GM12878 (cell line): Measurements from ENCODE around the gene AMELX. TPM values are rescaled to one million over a fixed set of nuclear protein-coding genes. Genes with fewer than 3 reads are reported as not detected.

Source experiments
- ATAC-seq: fragments of 200-7000 bp; cut with Tn5 transposase; 3 replicates; pipeline ENCODE4 v1.9.1; 2020; ENCODE audit warnings: mild to moderate bottlenecking, moderate library complexity
- BruUV-seq: library from RNA; stranded (reverse); fragments of 400-500 nt; replicated peaks from 2 replicates; lab custom pipeline; 2021; lab: Mats Ljungman, UMichigan
- CTCF ChIA-PET: fragments of 300-600 bp; sonication (Branson Sonifier 250); formaldehyde crosslinking; extraction: SDS; loops from one replicate; lab custom pipeline; 2021; ENCODE audit warnings: inconsistent platforms; lab: Yijun Ruan, JAX
- POLR2A ChIA-PET: fragments of 350-600 bp; formaldehyde crosslinking; extraction: SDS; loops from one replicate; lab custom pipeline; 2021; ENCODE audit warnings: inconsistent platforms; lab: Charles Lee
- RAD21 ChIA-PET: fragments of 300-600 bp; sonication (Branson Sonifier 250); formaldehyde crosslinking; loops from one replicate; lab custom pipeline; 2023; ENCODE audit warnings: antibody characterized with exemption; ENCODE audit not compliant: unreplicated experiment; lab: Charles Lee
- SMC1A ChIA-PET: fragments of 300-600 bp; sonication (Branson Sonifier 250); formaldehyde crosslinking; loops from one replicate; lab custom pipeline; 2023; ENCODE audit not compliant: unreplicated experiment, uncharacterized antibody; lab: Charles Lee
- DNase-seq: peaks from one replicate; pipeline ENCODE4 v3.0.0-alpha.2; 2011; ENCODE audit warnings: low read depth, low spot score
- FAIRE-seq: peaks from 3 replicates; lab custom pipeline; 2011; peaks lifted over from hg19 to GRCh38; lab: Jason Lieb, UNC
- H2AFZ ChIP-seq: 2 replicates; pipeline ENCODE4 v1.6.0; 2011; ENCODE audit warnings: low read depth, low read length, control low read depth; ENCODE audit not compliant: control insufficient read depth
- H3K27ac ChIP-seq: 2 replicates; pipeline ENCODE4 v1.5.1; 2011; ENCODE audit warnings: control low read depth; ENCODE audit not compliant: control insufficient read depth, insufficient read depth
- H3K27me3 ChIP-seq, 2 experiments: replicated peaks in 1 of 2; 2 replicates each; pipeline versions ENCODE4 v1.6.0 to v1.6.1; 2011; ENCODE audit warnings: low read length in 1 of 2; ENCODE audit not compliant: control insufficient read depth in 2 of 2, insufficient read depth in 2 of 2
- H3K36me3 ChIP-seq, 2 experiments: 2 replicates each; pipeline ENCODE4 v1.5.1; 2011; ENCODE audit warnings: low read length in 1 of 2; ENCODE audit not compliant: control insufficient read depth in 2 of 2, insufficient read depth in 2 of 2
- H3K4me1 ChIP-seq: 2 replicates; pipeline ENCODE4 v1.6.1; 2011; ENCODE audit warnings: mild to moderate bottlenecking, low read length, moderate library complexity, mixed read lengths; ENCODE audit not compliant: control insufficient read depth, insufficient read depth
- H3K4me2 ChIP-seq: 2 replicates; pipeline ENCODE4 v1.6.0; 2011; ENCODE audit warnings: control low read depth; ENCODE audit not compliant: control insufficient read depth, insufficient read depth
- H3K4me3 ChIP-seq: fragments of 200-600 bp; sonication (generic); 2 replicates; pipeline ENCODE4 v1.5.1; 2016
- H3K79me2 ChIP-seq: 2 replicates; pipeline ENCODE4 v1.6.0; 2011; ENCODE audit warnings: low read length; ENCODE audit not compliant: control insufficient read depth, insufficient read depth
- H3K9ac ChIP-seq: 2 replicates; pipeline ENCODE4 v1.8.0; 2011; ENCODE audit warnings: low read length, control low read depth, mixed read lengths; ENCODE audit not compliant: control insufficient read depth, insufficient read depth
- H3K9me3 ChIP-seq: replicated peaks from 3 replicates; pipeline ENCODE4 v1.5.1; 2011; ENCODE audit warnings: mild to moderate bottlenecking, low read length; ENCODE audit not compliant: control insufficient read depth, insufficient read depth
- H4K20me1 ChIP-seq: 2 replicates; pipeline ENCODE4 v1.6.0; 2011; ENCODE audit not compliant: control insufficient read depth, insufficient read depth
- ATF7 ChIP-seq: fragments of 450-650 bp; IDR thresholded peaks from 2 replicates; pipeline ENCODE4 v1.6.1; 2016; ENCODE audit warnings: low read depth, mild to moderate bottlenecking
- EGR1 ChIP-seq, 2 experiments: IDR thresholded peaks; 1 replicate in 1 of 2; 2 replicates in 1 of 2; pipeline ENCODE4 v1.6.1; 2011 to 2012; ENCODE audit warnings: low read depth in 2 of 2, low read length in 2 of 2, borderline replicate concordance in 1 of 2, mild to moderate bottlenecking in 1 of 2, moderate library complexity in 1 of 2
- HSF1 ChIP-seq: fragments of 150-350 bp; IDR thresholded peaks from 2 replicates; pipeline ENCODE4 v1.6.1; 2014; ENCODE audit warnings: mild to moderate bottlenecking, low read depth, low read length
- JUNB ChIP-seq: IDR thresholded peaks from 2 replicates; pipeline ENCODE4 v1.6.1; 2016; ENCODE audit warnings: antibody characterized with exemption, mild to moderate bottlenecking
- MTA2 ChIP-seq: fragments of 450-650 bp; IDR thresholded peaks from 2 replicates; pipeline ENCODE4 v1.6.1; 2016; ENCODE audit warnings: low read depth, mild to moderate bottlenecking, moderate library complexity
- MYC ChIP-seq: IDR thresholded peaks from 2 replicates; pipeline ENCODE4 v1.6.1; 2011; ENCODE audit warnings: mild to moderate bottlenecking, low read length, moderate library complexity, inconsistent platforms; ENCODE audit not compliant: insufficient read depth, insufficient replicate concordance, insufficient read length, severe bottlenecking
- NR2C2 ChIP-seq: IDR thresholded peaks from 2 replicates; pipeline ENCODE4 v1.6.1; 2011; ENCODE audit warnings: borderline replicate concordance, low read depth; ENCODE audit not compliant: control insufficient read depth, insufficient read length
- PML ChIP-seq: IDR thresholded peaks from 2 replicates; pipeline ENCODE4 v1.6.1; 2012; ENCODE audit warnings: low read length, inconsistent platforms
- RB1 ChIP-seq: fragments of 450-650 bp; formaldehyde crosslinking; IDR thresholded peaks from 2 replicates; pipeline ENCODE4 v1.6.1; 2017; ENCODE audit warnings: mild to moderate bottlenecking, borderline replicate concordance
- RCOR1 ChIP-seq: conservative IDR thresholded peaks from 2 replicates; pipeline ENCODE4 v1.6.1; 2012; ENCODE audit warnings: low read depth, low read length, improper control_type of control experiment
- RELA ChIP-seq: fragments of 450-650 bp; IDR thresholded peaks from 2 replicates; pipeline ENCODE4 v1.8.0; 2014; ENCODE audit warnings: borderline replicate concordance; ENCODE audit not compliant: partially characterized antibody
- SP1 ChIP-seq: IDR thresholded peaks from one replicate; pipeline ENCODE4 v1.6.1; 2011; ENCODE audit warnings: low read depth, low read length
- SREBF2 ChIP-seq: IDR thresholded peaks from 2 replicates; pipeline ENCODE4 v1.6.1; 2012; ENCODE audit warnings: mild to moderate bottlenecking, low read length
- STAT1 ChIP-seq: fragments of 450-650 bp; conservative IDR thresholded peaks from 2 replicates; pipeline ENCODE4 v1.6.1; 2014; ENCODE audit warnings: antibody characterized with exemption, mild to moderate bottlenecking
- ZNF384 ChIP-seq: IDR thresholded peaks from 2 replicates; pipeline ENCODE4 v1.6.1; 2012; ENCODE audit warnings: low read depth, mild to moderate bottlenecking, low read length, improper control_type of control experiment, borderline replicate concordance
- in situ Hi-C: fragments of 300-500 bp; cut with MboI; formaldehyde crosslinking; loops from 9 replicates; pipeline ENCODE4 v1.14.3; 2018; ENCODE audit warnings: mixed read lengths
- intact Hi-C: fragments of 100-400 bp; cut with micrococcal nuclease; formaldehyde crosslinking; loops from one replicate; pipeline ENCODE4 v1.14.2; 2022; ENCODE audit not compliant: unreplicated experiment
- polyA plus RNA-seq, 11 experiments: library from polyadenylated mRNA; depleted of rRNA in 4 of 11; unstranded in 6 of 11; stranded (reverse) in 5 of 11; fragments of >200 nt; fragmentation: Nextera tagmentation in 4 of 11; fragmentation: Illumina TruSeq in 1 of 11; extraction: Ambion mirVana in 4 of 11; extraction: Trizol in 1 of 11; gene quantifications; 1 replicate in 1 of 11; 2 replicates in 10 of 11; pipeline versions ENCODE4 v1.2.1 to v1.2.3, GENCODE V29; 2011 to 2016; ENCODE audit warnings: inconsistent platforms in 2 of 11, missing spikeins in 2 of 11, low read depth in 1 of 11
- total RNA-seq, 4 experiments: library from RNA; depleted of rRNA in 3 of 4; stranded (reverse); fragments of >200 nt in 3 of 4; fragmentation: Illumina TruSeq in 1 of 4; extraction: Trizol in 1 of 4; gene quantifications; 2 replicates each; pipeline versions ENCODE4 v1.2.1 to v1.2.3, GENCODE V29; 2013 to 2021
- TF ChIP-seq, protein P1 (sequence below): IDR thresholded peaks from 2 replicates; pipeline ENCODE4 v1.6.1; 2012; ENCODE audit warnings: improper control_type of control experiment, low read depth, low read length; ENCODE audit not compliant: insufficient replicate concordance

The AMELX gene
- total and polyA plus RNA-seq, 10 of the 15 experiments (the other 5 are each of a cell fraction or from before 2014, with no cell fraction given) = not detected

DNA sequence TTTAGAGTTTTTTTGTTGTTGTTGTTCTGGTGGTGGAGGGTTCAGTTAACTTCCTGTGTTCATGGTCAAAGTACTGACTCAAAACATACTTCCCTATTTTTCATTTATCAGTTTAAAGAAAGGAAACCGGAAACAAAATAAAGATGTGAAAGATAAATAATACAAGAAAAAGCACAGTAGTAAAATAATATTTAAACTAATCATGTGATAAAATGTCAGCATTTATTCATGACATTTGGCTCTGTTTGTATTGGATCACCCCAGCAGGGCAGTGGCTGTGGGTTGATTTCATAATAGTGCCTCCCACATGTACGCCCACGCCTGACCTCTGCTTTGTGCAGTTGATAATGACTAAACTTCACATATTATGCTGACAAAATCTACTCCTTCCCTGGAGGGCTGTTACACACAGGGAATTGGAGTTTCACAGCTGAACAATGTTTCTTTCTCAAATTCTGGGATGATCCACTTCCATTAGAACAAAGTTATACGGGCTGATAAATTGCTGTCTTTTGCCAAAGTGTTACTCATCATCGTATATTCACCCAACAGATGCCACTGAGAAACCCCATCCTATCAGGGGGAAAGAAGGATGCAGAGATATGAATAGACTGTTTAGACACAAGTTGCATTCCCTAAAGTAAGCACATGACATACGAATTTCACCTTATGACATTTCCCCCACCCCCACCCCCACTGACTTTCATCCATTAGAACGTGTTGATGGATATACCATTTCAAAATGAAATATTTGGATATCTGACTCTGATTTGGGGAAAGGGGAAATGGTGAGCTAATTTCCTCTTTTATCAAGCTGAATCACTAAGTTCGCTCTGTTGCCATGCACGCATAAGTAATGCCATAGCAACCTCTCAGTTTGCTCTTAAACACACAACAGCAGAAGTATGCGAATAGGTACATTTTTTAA is 48.3 kb downstream of the AMELX start (continued):
- TF ChIP-seq EGR1 (IDR thresholded peaks at IDR 0.05; ENCODE audit: borderline replicate concordance in 1 of 2, low read depth in 2 of 2, low read length in 2 of 2) (peak in 1 of 2 experiments; percentile 79; a peak in 2 of 3 replicates), NR2C2 (no peak), ZNF384 (no peak), MYC (no peak), PML (no peak), JUNB (peak; percentile 52), ATF7 (peak; percentile 60)

DNA sequence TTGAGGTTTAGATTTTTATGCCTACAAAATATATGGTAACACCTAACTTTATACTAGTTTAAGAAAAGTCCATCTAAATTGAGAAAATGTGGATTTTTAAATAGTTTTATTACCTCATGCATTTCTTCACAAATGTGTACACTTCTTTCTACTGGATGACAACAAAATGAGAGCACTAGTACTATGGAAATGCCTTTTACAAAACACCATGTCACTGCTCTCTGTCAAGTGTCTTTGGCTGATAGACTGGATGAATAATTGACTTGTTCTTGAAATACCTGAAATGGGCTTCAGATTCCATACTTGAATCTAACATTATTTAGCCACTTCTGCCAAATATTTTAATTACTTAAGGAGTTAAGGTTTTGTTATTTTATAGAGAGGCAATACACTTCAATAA is 49.5 kb downstream of the AMELX start:
- no peaks in the 10 kb centered on the region for H4K20me1 ChIP-seq
- ATAC-seq (no peak), DNase-seq (no peak), FAIRE-seq (no peak)
- H2AFZ ChIP-seq = no peak overlapping the region
- BruUV-seq = no TSS peak
- ChIA-PET SMC1A (interaction anchor here (0.8 to 1.3 kb wide), 3 partner anchors 8 to 25 kb away, joined by 3 to 5 read pairs (median 4); no protein-coding TSS in a partner anchor), RAD21 (no interaction called here), CTCF (interaction anchor here (0.6 kb wide), 1 partner anchor 15 kb away, joined by 3 read pairs; no protein-coding TSS in a partner anchor), POLR2A (no interaction called here)
- H3K79me2 ChIP-seq = no peaks in the 10 kb centered on the region
- H3K36me3 ChIP-seq = no peaks in the 10 kb centered on the region
- H3K4me1 ChIP-seq = 0 out of 2 replicates have a peak, but pooled peaks cover 3% of the 10 kb centered on the region
- in situ Hi-C loops = no loop called here
- no peak overlapping the region for H3K4me3 ChIP-seq
- no peak overlapping the region for H3K27ac ChIP-seq
- no peak overlapping the region for H3K4me2 ChIP-seq
- intact Hi-C loops = no loop called here
- no peaks in the 10 kb centered on the region for H3K9me3 ChIP-seq
- no peak overlapping the region for H3K9ac ChIP-seq
- no peaks in the 10 kb centered on the region for H3K27me3 ChIP-seq
- no peak for TF ChIP-seq STAT1
- TF ChIP-seq SP1 = no peak
- TF ChIP-seq, protein P1, sequence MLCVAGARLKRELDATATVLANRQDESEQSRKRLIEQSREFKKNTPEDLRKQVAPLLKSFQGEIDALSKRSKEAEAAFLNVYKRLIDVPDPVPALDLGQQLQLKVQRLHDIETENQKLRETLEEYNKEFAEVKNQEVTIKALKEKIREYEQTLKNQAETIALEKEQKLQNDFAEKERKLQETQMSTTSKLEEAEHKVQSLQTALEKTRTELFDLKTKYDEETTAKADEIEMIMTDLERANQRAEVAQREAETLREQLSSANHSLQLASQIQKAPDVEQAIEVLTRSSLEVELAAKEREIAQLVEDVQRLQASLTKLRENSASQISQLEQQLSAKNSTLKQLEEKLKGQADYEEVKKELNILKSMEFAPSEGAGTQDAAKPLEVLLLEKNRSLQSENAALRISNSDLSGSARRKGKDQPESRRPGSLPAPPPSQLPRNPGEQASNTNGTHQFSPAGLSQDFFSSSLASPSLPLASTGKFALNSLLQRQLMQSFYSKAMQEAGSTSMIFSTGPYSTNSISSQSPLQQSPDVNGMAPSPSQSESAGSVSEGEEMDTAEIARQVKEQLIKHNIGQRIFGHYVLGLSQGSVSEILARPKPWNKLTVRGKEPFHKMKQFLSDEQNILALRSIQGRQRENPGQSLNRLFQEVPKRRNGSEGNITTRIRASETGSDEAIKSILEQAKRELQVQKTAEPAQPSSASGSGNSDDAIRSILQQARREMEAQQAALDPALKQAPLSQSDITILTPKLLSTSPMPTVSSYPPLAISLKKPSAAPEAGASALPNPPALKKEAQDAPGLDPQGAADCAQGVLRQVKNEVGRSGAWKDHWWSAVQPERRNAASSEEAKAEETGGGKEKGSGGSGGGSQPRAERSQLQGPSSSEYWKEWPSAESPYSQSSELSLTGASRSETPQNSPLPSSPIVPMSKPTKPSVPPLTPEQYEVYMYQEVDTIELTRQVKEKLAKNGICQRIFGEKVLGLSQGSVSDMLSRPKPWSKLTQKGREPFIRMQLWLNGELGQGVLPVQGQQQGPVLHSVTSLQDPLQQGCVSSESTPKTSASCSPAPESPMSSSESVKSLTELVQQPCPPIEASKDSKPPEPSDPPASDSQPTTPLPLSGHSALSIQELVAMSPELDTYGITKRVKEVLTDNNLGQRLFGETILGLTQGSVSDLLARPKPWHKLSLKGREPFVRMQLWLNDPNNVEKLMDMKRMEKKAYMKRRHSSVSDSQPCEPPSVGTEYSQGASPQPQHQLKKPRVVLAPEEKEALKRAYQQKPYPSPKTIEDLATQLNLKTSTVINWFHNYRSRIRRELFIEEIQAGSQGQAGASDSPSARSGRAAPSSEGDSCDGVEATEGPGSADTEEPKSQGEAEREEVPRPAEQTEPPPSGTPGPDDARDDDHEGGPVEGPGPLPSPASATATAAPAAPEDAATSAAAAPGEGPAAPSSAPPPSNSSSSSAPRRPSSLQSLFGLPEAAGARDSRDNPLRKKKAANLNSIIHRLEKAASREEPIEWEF = no peak
- no peak for TF ChIP-seq HSF1
- no peak for TF ChIP-seq RELA
- TF ChIP-seq MTA2 = no peak
- TF ChIP-seq RB1 = no peak
- no peak for TF ChIP-seq SREBF2
- TF ChIP-seq RCOR1 = no peak
